Ramos (cell line): ENCODE results near the gene TCFL5.
"Not testable (repeated sequence)": the region's sequence is repeated elsewhere in the genome, so short reads cannot be mapped to it uniquely, and the experiment has no call there.

Experiments
- in situ Hi-C: fragments of 300-500 bp; cut with MboI; formaldehyde crosslinking; loops from one replicate; pipeline ENCODE4 v1.14.3; 2022; ENCODE audit warnings: low sequenced_read_pairs; ENCODE audit not compliant: unreplicated experiment

Gene TCFL5

GRCh38 chr20:62860391-62860923 lies 1.2 kb downstream of the TCFL5 start:
- in situ Hi-C loops: no loop called here

- in situ Hi-C loops: no loop called here
These were observed 1.9 kb downstream of the TCFL5 start for GRCh38 chr20:62859721-62860120.

DNA sequence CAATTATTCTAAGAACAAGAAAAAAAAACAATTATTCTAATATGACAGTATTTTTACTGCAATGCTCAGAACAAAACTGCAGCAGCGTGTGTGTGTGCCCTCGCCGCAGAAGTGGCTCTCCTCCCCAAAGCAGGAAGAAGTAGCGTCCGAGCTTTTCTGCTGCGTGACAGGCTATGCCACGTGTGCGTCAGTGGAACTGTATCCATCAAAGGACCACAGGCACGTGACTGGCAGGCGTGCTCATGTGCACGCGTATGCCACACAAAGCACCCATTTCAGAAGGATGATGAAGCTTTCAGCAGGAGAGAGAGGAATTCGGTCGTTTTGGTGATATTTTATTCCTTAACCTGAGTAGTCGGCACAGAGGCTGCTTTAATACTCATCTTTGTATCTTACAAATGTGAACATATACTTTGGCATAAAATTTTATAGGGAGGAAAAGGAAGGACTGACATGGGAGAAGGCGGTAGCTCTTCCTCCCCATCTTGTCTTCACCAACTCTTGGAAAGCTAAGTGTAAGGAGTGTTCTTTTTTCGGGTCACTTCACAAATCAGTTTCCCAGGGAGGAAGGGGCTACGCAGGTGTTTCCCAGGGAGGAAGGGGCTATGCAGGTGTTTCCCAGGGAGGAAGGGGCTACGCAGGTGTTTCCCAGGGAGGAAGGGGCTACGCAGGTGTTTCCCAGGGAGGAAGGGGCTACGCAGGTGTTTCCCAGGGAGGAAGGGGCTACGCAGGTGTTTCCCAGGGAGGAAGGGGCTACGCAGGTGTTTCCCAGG lies 3.4 kb downstream of the TCFL5 start:
- in situ Hi-C loops: no loop called here

- in situ Hi-C loops: no loop called here
These were observed 4.5 kb downstream of the TCFL5 start for GRCh38 chr20:62856931-62857619.

- in situ Hi-C loops: no loop called here
These were observed 6.5 kb downstream of the TCFL5 start for GRCh38 chr20:62855120-62855519.

DNA sequence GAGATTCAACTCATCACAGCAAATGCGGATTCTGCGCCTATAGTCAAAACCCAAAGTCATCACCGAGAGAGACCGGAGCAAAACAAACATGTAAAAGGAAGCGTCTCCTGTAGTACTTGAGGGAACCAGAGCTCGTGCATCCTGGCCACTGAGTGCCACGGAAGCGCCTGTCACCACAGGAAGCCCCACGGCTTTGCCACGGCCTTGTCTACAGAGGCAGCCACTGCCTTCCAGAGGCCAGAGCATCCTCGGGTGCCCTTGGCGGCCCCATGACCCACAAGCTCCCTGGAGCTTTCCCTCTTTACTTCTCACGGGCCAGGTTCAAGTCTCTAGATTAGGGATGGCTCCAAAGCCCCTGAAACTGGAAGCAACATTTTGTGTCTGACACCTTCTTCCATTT lies 7.5 kb downstream of the TCFL5 start:
- in situ Hi-C loops: no loop called here

GRCh38 chr20:62853304-62853703 lies 8.3 kb downstream of the TCFL5 start:
- in situ Hi-C loops: not testable (repeated sequence)

- in situ Hi-C loops: no loop called here
These were observed 8.8 kb downstream of the TCFL5 start for GRCh38 chr20:62852841-62853240.

GRCh38 chr20:62852196-62852595 lies 9.4 kb downstream of the TCFL5 start:
- in situ Hi-C loops: no loop called here

DNA sequence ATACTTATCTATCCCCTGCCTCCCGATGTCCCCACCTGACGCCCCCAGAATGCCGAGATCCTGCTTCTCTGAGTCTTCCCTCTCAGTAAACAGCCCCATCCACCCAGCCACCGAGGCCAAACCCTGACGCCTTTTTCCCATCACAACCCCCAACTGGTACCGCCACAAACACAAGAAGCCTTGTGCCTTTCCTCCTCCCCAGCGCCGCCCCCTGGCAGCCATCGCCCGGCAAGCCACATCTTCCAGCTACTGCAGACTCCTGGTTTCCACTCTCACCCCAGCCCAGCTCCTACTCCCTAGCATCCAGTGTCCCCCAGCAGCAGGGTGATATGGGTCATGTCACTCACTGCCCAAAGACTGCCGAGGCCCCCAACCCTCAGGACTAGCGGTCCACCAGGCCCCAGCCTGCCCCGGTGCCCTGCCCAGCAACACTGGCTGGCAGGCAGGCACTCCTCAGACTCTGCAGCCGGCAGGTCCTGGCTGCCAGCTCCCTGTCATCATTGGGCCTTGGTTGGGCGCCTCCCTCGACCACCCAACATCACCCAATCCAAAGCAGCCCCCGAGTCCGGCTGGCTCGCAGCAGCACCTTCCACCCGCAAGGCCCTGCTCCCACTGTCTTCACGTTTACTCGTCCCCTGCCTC lies 11.2 kb downstream of the TCFL5 start:
- in situ Hi-C loops: no loop called here

- in situ Hi-C loops: no loop called here
These were observed 12.2 kb downstream of the TCFL5 start for GRCh38 chr20:62849431-62849830.

DNA sequence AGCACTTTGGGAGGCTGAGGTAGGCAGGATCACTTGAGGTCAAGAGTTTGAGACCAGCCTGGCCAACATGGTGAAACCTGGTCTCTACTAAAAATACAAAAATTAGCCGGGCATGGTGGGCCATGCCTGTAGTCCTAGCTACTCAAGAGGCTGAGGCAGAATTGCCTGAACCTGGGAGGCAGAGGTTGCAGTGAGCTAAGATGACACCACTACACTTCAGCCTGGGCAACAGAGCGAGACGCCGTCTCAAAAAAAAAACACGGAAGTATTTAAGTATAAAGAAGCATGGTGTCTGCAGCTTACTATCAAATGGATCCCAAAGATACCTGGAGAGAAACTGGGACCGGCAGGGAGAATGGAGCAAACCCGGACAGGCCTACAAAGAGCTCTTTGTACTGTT lies 12.7 kb downstream of the TCFL5 start:
- in situ Hi-C loops: not testable (repeated sequence)

DNA sequence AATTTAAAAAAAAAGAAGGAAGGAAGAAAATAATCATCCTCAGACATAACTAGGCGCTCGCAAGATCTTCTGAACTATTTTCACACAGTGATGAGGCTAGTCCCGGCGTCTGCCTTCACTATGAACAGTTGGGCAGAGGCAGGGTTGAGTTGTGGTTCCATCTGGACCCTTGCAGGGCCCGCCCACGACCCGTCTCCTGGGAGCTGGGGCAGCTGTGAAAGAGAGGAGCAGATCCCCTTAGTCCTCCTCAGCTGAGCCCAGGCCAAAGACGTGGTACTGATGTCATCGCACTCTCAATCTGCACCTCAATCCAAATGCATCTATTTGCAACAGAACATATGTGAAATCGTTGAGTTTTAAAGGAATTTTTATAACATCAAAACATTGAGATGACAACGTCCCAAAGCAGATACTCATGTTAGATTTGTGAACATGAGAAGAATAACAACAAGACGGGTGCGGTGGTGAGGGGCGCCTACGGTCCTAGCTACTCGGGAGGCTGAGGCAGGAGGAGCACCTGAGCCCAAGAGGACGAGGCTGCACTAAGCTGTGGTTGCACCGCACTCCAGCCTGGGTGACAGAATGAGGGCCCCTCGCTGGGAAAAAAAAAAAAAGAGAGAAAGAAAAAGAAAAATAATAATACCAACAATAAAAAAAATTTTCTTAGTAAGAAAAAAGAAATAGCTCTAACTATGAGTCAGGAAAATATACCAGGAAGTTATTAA lies 15.3 kb downstream of the TCFL5 start:
- in situ Hi-C loops: no loop called here

- in situ Hi-C loops: no loop called here
These were observed 16.0 kb downstream of the TCFL5 start for GRCh38 chr20:62845416-62846160.

- in situ Hi-C loops: no loop called here
These were observed 17.4 kb downstream of the TCFL5 start for GRCh38 chr20:62844182-62844581.

GRCh38 chr20:62843656-62844055 lies 18.0 kb downstream of the TCFL5 start:
- in situ Hi-C loops: no loop called here

GRCh38 chr20:62841705-62842212 lies 19.9 kb downstream of the TCFL5 start:
- in situ Hi-C loops: no loop called here

DNA sequence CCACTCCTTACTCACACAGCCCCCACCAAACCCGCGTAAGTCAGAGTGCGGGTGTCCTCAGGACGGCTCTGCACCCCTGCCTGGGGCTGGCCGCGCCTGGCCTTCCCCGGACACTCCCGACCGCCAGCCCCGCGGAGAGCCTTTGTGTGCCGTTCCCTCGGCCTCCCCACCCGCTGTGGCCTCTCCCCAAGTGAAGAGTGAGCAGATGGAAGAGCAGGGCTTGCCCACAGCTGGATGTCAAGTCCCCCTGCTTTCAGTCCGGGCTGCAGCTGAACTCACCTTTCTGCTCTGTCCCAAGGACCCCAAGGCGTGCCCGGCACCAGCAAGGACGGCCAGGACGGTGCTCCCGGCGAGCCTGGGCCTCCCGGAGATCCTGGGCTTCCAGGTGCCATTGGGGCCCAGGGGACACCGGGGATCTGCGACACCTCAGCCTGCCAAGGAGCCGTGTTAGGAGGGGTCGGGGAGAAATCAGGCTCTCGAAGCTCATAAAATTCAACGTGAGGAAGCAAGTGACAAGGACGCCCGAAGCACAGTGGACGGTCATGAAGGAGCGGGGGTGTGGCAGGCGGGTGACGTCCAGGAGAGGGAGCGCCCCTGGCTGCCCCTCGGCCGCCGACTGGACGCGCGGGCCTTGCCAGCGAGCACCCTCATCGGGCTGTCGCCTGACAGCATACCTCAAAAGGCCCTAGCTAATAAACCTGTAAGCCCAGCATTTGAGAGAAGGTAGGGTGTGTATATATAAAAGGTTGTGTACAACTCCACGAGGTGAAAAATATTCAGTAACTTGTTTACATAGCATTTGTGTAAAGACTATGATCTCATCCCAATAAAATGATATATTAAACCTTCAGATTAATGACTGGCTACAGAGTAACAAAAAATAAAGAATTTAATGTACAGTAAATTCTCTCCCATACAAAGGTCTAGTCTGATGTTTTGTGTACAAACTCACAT lies 21.1 kb downstream of the TCFL5 start:
- in situ Hi-C loops: no loop called here
